ENCODE results near the gene SLC35F4.

Gene SLC35F4

GRCh38 chr14:57519043-57519442 lies 346.8 kb downstream of the SLC35F4 start:
- no peak for DNase-seq (ENCODE audit: low spot score)
